ENCODE measurements around the gene RAMP2.

The RAMP2 gene

DNA sequence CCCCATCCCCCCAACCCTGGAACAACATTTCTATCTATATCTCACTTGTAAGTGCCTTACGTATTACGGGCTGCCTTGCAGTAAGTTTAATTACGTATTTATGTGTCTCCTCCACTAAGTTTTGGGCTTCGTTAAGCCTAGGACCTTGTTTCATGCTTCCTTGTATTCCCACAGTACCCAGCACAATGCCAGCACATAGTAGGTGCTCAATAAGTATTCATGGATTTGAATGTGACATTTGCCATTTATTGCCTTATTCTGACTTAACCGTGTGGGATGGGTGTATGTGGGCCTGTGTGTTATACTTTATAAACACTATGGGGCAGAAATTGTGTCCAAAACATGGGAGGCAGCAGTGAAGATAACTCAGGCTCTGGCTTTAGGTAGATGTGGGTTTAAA is 31.5 kb downstream of the RAMP2 start:
- DNase-seq (ENCODE audit: low read depth in 2 of 2) = no peak

DNA sequence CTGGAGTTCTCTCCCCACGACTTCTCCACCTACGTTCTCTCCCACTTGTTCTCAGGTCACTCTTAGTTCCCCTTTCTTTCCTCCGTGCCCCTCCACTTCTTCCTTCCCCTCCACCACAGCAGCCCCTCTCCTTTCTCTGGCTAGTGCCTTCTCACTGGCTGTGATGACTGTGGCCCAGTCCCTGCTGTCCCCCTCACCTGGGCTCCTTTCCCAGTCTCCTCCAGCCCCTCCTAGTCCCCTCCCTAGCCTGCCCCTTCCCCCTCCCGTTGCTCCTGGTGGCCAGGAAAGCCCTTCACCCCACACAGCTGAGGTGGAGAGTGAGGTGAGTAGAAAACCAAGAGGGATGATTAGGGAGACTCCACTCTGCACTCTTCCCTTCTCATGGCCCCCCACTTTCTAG is 34.0 kb downstream of the RAMP2 start:
- no peak for DNase-seq (ENCODE audit: low read depth in 2 of 2)

DNA sequence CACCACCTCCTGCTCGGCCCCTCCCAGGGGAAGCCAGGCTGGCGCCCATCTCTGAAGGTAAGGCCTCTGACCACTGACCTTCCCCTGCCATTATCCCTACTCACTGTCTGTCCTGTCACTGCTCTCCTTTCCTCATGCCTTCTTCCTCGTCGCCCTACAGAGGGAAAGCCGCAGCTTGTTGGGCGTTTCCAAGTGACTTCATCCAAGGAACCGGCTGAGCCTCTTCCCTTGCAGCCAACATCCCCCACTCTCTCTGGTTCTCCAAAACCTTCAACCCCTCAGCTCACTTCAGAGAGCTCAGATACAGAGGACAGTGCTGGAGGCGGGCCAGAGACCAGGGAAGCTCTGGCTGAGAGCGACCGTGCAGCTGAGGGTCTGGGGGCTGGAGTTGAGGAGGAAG is 34.4 kb downstream of the RAMP2 start:
- no peak for DNase-seq (ENCODE audit: low read depth in 2 of 2)

DNA sequence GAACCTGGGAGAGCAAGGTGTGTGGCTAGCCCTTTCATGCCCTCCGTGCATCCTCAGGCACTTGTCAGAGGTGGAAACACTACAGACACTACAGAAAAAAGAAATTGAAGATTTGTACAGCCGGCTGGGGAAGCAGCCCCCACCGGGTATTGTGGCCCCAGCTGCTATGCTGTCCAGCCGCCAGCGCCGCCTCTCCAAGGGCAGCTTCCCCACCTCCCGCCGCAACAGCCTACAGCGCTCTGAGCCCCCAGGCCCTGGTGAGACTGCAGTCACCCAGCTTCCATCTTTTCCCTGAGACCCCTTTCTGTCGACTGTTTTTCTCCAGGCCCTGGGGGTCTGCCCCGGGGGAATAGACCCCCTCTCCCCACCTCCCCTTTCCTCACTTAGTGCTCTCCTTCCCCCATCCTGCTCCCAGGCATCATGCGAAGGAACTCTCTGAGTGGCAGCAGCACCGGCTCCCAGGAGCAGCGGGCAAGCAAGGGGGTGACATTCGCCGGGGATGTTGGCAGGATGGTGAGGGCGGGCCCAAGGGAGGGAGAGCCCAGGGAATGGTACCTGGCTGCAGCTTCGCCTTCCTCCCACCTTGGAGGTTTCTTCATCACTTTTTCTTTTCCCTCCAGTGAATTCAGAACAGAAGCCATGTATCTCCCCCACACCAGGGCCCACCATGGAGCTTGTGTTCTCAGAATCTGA is 35.2 kb downstream of the RAMP2 start:
- DNase-seq (ENCODE audit: low read depth in 2 of 2) = no peak

DNA sequence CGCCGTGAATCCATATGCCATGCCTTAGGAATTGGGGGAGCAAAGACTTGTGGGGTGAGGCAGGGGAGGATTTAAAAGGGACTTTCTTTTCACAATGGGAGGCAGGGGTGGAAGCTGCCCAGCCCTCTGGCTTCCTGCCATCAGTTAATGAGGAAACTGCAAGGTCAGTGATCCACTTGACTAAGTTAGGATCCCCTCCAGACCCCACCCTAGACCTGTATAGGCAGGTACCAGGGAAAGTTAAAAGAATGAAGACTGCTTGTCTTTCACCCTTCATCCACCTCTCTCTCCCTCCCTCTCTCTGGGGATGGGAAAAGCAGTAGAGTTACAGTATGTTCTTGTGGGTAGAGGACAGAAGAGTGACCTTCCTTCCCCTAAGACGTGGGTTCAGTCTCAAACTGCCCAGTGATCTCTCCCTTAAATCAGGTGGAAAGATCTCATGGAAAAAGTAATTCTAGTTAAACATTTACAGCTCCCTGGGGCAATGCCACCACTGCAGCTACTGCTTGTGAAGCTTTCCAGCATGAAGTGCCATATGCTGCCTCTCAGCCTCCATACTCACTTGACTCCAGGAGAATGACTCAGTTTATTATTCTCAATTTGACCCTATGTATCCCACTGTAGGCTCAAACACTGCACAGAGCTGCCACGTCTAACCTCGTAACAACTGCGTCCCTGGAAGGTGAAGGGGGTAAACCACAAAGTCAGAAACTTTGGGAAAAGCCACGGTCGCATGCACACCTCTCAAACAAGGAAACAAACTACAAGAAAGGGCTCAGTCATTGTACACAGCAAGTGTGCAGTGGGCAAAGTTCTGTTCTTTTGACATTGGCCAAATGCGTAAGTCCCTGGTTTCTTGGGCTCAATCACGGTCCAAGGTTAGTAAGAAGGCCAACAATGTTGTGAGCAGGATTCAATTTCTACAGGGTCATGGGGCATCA is 36.3 kb downstream of the RAMP2 start:
- DNase-seq (ENCODE audit: low read depth in 2 of 2) = no peak

DNA sequence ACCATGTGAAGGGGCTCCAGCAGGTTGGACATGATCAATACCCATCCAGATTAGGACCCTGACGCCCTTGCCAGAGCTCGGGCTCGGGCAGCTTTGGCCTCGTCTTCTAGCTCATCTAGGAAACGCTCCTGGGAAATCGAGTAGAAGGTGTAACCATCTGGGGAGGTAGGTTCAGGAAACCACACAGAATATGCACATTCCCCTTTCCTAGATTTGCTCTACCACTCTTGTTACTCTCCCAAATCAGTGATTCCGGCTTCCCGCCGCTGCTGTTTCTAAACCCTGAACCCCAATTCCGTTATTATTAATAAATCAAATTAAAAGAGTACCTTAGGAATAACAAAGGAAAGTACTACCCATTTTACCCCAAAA is 37.0 kb downstream of the RAMP2 start:
- no peak for DNase-seq (ENCODE audit: low read depth in 2 of 2)

DNA sequence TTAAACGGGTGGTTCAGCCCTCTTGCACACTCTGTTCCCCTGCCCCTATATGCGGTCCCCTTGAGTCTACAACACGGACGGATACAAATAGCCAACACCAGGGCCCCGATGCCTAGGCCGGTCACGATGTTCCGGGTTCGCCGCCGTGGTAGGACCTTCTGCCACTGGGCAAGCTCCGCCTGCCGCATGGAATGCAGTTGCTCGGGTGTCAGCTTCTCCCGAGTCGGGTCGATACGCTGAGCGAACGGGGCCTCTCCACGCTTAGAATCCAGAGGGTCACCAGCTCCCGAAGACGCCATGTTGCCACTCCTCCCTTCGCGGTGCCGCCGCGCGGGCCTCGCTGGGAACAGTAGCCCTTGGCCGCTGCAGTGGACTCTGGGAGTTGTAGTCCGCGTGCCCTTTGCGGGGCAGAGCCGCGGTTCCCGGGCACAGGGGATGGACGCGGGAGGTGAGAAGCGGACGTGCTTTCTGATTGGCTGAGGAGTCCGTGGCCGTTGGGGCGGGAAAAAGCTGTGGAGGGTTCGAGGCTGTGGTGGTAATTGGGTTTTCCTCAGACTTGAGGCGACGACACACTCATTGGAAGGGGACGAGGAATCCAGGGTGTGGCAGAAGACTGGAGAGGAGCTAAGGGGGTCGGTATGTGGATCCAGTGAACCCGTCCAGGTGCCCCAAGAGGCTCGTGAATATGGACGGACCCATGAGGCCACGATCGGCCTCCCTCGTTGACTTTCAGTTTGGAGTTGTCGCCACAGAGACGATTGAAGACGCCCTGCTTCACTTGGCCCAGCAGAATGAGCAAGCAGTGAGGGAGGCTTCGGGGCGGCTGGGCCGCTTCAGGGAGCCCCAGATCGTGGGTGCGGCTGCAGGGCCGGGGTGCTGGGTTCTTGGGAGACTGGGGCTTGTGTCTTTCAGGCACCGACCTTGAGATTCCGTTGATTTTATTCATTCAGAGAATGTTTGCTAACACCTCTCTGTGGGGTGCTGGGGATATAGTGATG is 37.7 kb downstream of the RAMP2 start, which contains the start of the genes CNTD1 and COA3:
TSS of gene CNTD1 (plus strand) at position 479 of the 998 bp plus-strand sequence. CDS start at position 686, 207 bp downstream.
TSS of gene COA3 (minus strand) at position 322 of the 998 bp plus-strand sequence. CDS start at position 299, 23 bp downstream.
- peak; percentile 48 to 69 for DNase-seq (ENCODE audit: low read depth in 2 of 2)

DNA sequence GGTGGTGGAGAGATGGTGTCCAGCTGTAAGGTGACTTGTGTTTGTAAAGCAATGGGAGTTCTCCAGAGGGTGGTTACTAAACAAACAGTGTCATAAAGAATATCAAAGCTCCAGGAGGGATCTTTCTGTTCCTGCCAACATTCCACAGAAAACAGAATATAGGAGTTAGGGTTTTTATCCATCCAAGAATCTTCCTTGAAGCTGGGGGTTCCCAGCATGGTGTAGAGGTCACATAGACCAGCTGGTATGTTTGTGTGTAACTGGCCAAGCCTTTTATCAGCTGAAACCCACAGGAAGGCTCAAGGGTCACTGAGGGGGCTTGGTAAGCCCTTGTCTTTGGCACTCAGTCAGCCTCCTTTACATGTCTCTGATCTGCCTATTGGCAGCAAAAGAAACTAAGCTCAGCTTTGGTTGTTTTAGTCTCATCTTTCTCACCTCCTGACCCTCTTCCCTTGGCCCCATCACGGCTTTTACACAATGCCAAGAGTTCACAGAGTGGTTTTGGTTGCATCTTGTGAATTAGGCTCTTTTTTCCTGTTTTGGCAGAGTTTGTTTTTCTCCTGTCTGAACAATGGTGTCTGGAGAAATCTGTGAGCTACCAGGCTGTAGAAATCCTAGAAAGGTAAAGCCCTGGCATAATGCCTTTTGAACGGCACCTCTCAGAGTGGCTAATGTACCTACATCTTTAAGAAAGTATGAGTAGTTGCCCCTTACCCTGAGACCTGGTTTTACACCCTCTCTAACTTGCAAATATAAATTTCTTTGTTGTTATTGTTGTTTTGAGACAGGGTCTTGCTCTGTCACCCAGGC is 42.3 kb downstream of the RAMP2 start:
- DNase-seq (ENCODE audit: low read depth in 2 of 2) = no peak

DNA sequence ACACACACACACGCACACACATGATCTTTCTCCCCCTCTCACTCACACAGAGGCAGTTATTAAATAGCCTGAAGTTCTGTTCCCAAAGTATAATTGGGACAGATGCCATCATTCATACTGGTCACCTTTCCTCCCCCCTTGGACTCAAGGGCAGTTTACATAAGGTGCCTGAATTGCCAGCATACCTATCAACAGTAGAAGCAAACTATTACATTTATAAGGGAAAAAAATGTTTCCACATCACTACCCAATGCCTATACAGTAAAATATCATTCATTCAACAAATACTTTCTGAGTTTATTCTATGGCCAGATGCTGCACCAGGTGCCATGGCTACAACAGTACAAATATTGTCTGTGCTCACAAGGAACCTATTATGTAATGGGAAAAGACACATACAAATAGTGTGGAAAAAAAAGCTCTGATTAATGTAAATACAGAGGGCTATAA is 43.9 kb downstream of the RAMP2 start:
- no peak for DNase-seq (ENCODE audit: low read depth in 2 of 2)

DNA sequence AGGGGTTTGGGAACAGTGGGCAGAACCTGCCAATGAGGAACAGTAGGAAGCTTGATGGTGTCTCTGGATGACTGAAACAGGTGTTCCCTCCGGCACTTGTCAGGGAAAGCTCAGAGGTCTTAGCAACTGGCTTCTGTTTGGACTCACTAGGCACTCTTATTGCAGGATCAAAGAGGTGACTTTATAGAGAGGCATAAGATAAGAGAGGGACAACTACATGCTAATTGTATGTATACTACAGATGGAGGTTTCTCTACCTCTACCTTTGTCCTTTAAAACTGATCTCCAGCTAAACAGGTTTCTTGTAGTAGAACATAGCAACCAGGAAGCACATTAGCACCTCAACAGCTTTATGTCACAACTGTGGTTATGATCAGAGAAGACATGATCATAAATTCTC is 45.2 kb downstream of the RAMP2 start:
- DNase-seq (ENCODE audit: low read depth in 2 of 2) = no peak

DNA sequence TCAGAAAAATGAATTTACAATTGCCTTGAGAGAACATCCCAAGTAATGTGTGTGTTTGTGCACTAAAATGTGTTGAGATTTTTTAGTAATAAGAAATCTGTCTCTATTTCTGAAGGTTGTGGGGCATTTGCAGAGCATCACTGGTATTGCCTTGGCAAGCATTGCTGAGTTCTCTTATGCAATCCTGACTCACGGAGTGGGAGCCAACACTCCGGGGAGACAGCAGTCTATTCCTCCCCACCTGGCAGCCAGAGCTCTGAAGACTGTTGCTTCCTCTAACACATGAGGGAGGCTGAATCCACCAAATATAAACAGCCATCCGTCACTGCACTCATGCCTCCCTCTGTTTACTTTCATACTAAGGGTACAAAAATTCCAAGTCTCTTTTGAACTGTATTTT is 48.2 kb downstream of the RAMP2 start:
- no peak for DNase-seq (ENCODE audit: low read depth in 2 of 2)

Data from stimulated activated CD8-positive, alpha-beta memory T cell treated with anti-CD3 and anti-CD28 coated beads, Interleukin-7, amount 100 ng/mL, for 4 hours (primary cell).